ENCODE measurements around the gene REPIN1.

- TF ChIP-seq, protein P1, sequence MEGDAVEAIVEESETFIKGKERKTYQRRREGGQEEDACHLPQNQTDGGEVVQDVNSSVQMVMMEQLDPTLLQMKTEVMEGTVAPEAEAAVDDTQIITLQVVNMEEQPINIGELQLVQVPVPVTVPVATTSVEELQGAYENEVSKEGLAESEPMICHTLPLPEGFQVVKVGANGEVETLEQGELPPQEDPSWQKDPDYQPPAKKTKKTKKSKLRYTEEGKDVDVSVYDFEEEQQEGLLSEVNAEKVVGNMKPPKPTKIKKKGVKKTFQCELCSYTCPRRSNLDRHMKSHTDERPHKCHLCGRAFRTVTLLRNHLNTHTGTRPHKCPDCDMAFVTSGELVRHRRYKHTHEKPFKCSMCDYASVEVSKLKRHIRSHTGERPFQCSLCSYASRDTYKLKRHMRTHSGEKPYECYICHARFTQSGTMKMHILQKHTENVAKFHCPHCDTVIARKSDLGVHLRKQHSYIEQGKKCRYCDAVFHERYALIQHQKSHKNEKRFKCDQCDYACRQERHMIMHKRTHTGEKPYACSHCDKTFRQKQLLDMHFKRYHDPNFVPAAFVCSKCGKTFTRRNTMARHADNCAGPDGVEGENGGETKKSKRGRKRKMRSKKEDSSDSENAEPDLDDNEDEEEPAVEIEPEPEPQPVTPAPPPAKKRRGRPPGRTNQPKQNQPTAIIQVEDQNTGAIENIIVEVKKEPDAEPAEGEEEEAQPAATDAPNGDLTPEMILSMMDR (IDR thresholded peaks at IDR 0.05; ENCODE audit: insufficient read depth, low read length, poor library complexity, severe bottlenecking), result no peak
- TF ChIP-seq EZH2phosphoT487 (conservative IDR thresholded peaks at IDR 0.05; ENCODE audit: low read length), result no peak
These were observed 32.3 kb downstream of the REPIN1 start for GRCh38 chr7:150400788-150401423.

Measured in SU-DHL-6 (cell line).